Calu3 (cell line): ENCODE results near the gene TBC1D1. TPM values are rescaled to one million over a fixed set of nuclear protein-coding genes. Genes with fewer than 3 reads are reported as not detected.

Experiments used
- BruUV-seq: library from RNA; stranded (reverse); fragments of 400-500 nt; replicated peaks from 2 replicates; lab custom pipeline; 2021; lab: Mats Ljungman, UMichigan
- CTCF ChIA-PET: fragments of 300-600 bp; sonication (Branson Sonifier 250); formaldehyde crosslinking; loops from one replicate; lab custom pipeline; 2022; ENCODE audit warnings: antibody characterized with exemption; lab: Charles Lee
- DNase-seq: peaks from one replicate; pipeline ENCODE4 v3.0.0; 2022
- H3K27ac Mint-ChIP-seq: one replicate; pipeline ENCODE4 v1.8.0; 2022; ENCODE audit warnings: mixed read lengths; ENCODE audit not compliant: unreplicated experiment
- H3K27me3 Mint-ChIP-seq: one replicate; pipeline ENCODE4 v1.8.0; 2022; ENCODE audit warnings: mixed read lengths; ENCODE audit not compliant: unreplicated experiment
- H3K36me3 Mint-ChIP-seq: one replicate; pipeline ENCODE4 v1.8.0; 2022; ENCODE audit warnings: mild to moderate bottlenecking, moderate library complexity, mixed read lengths; ENCODE audit not compliant: insufficient read depth, unreplicated experiment
- H3K4me1 Mint-ChIP-seq: one replicate; pipeline ENCODE4 v1.8.0; 2022; ENCODE audit warnings: mild to moderate bottlenecking, low read depth, mixed read lengths; ENCODE audit not compliant: unreplicated experiment
- H3K4me3 Mint-ChIP-seq: one replicate; pipeline ENCODE4 v1.8.0; 2022; ENCODE audit warnings: mild to moderate bottlenecking, low read depth, moderate library complexity, mixed read lengths; ENCODE audit not compliant: unreplicated experiment
- H3K9me3 Mint-ChIP-seq: one replicate; pipeline ENCODE4 v1.8.0; 2022; ENCODE audit warnings: low read depth, mixed read lengths; ENCODE audit not compliant: unreplicated experiment
- intact Hi-C: fragments of 100-400 bp; cut with micrococcal nuclease; formaldehyde crosslinking; loops from one replicate; pipeline ENCODE4 v1.10.0; 2022; ENCODE audit not compliant: unreplicated experiment
- total RNA-seq: library from RNA; stranded (reverse); gene quantifications from 2 replicates; pipeline ENCODE4 v1.2.3, GENCODE V29; 2022
- TF ChIP-seq, protein P1 (sequence below): fragments of 200-600 bp; IDR thresholded peaks from one replicate; pipeline ENCODE4 v1.8.0; 2022; ENCODE audit warnings: antibody characterized with exemption; ENCODE audit not compliant: unreplicated experiment

The TBC1D1 gene
- total RNA-seq, 1 experiment from 2014 or later = 39.8 TPM

DNA sequence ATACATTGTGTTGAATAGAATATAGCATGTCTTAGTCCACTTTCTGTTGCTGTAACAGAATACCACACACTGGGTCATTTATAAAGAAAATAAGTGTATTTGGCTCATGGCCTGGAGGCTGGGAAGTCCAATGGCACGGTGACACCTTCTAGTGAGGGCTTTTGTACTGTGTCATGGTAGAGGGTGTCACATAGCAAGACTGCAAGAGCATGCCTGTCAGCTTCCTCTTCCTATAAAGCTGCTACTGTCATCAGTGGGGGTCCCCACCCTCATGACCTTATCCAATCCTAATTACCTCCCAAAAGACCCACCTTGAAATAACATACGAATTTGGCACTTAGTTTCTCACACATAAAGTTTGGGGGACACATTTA, 262.5 kb downstream of the TBC1D1 start:
- CTCF ChIA-PET = no interaction called here
- intact Hi-C loops = no loop called here
- TF ChIP-seq, protein P1, sequence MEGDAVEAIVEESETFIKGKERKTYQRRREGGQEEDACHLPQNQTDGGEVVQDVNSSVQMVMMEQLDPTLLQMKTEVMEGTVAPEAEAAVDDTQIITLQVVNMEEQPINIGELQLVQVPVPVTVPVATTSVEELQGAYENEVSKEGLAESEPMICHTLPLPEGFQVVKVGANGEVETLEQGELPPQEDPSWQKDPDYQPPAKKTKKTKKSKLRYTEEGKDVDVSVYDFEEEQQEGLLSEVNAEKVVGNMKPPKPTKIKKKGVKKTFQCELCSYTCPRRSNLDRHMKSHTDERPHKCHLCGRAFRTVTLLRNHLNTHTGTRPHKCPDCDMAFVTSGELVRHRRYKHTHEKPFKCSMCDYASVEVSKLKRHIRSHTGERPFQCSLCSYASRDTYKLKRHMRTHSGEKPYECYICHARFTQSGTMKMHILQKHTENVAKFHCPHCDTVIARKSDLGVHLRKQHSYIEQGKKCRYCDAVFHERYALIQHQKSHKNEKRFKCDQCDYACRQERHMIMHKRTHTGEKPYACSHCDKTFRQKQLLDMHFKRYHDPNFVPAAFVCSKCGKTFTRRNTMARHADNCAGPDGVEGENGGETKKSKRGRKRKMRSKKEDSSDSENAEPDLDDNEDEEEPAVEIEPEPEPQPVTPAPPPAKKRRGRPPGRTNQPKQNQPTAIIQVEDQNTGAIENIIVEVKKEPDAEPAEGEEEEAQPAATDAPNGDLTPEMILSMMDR = no peak
- Mint-ChIP-seq H3K4me3 (no peak overlapping the region), H3K27me3 (no peaks in the 10 kb centered on the region), H3K36me3 (peaks cover 6% of the 10 kb centered on the region), H3K9me3 (no peaks in the 10 kb centered on the region), H3K27ac (no peak overlapping the region), H3K4me1 (peaks cover 31% of the 10 kb centered on the region)
- no TSS peak for BruUV-seq
- DNase-seq = no peak

DNA sequence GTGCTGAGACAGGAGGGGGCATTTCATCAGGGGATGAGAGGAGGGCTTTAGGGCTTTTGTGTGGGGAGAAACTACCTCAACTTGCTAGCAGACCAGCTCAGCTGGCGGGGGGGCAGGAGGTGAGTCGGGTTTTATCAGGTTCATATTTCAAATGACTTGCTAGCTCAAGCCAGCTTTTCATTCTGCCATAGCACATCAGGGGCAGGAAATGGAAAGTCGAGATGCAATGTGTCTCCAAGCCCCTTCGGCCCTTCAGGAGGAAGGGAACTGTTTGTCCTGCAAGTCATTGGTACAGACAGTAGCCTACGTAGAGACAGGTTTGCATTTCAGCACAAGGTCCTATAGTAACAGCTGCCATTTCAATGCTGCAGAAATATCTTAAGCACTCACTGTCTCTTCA, 263.4 kb downstream of the TBC1D1 start:
- TF ChIP-seq, protein P1 = no peak
- Mint-ChIP-seq H3K36me3 (peaks cover 6% of the 10 kb centered on the region), H3K27ac (peak overlapping the region; percentile 50), H3K27me3 (no peaks in the 10 kb centered on the region), H3K4me1 (peaks cover 36% of the 10 kb centered on the region), H3K4me3 (no peak overlapping the region), H3K9me3 (no peaks in the 10 kb centered on the region)
- intact Hi-C loops = no loop called here
- no TSS peak for BruUV-seq
- CTCF ChIA-PET = interaction anchor here (1.7 kb wide), 1 partner anchor 21 kb away, joined by 9 read pairs; no protein-coding TSS in a partner anchor
- no peak for DNase-seq

DNA sequence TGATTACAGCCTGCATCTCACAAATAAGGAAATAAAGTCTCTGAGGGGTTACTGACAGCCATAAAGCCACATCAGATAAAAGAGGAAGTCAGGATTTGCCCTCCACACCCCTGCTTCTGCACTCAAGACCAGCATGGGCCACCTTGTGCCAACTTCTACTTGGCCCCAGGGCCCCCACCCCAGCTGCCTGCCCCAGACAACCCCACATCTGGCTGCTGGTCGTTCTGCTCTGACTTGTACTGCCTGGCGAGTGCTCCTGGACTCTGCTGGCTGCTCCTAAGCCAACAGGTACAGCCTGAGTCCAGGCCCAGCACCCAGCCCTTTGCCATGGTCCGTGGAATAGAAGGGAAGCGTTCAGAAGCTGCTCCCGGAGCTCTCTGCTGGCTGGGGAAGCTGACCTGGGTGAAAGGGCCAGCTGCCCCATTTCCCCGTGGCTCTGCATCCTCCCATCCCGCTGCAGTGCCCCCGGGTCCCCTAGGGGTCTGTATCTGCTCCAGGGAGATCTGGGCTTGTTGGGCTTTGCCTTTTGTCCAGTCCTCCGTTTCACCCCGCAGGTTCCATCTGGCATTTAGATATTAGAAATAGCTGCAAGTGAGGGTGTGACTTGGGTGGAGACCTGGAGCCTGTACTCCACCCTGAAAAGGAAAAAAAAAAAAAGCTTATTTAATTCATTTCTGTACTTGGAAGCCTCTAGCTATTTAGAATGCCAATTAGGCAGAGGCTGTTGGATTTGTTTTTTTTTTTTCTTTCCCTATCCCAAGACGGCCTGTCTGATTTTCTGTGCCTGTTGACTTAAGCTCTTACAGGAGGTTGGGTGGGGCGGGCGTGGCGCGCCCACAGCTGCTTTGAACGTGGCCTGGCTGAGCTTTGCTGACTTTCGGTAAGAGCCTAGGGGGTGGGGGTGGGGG, 264.1 kb downstream of the TBC1D1 start:
- DNase-seq = peak; percentile 44
- Mint-ChIP-seq H3K27me3 (no peaks in the 10 kb centered on the region), H3K4me3 (no peak overlapping the region), H3K36me3 (peaks cover 6% of the 10 kb centered on the region), H3K27ac (peak overlapping the region; percentile 50), H3K9me3 (no peaks in the 10 kb centered on the region), H3K4me1 (peaks cover 43% of the 10 kb centered on the region)
- intact Hi-C loops = no loop called here
- CTCF ChIA-PET = interaction anchor here (0.6 to 1.7 kb wide), 6 partner anchors 21 to 258 kb away, joined by 3 to 10 read pairs (median 5); no protein-coding TSS in a partner anchor
- no TSS peak for BruUV-seq
- TF ChIP-seq, protein P1 = no peak

DNA sequence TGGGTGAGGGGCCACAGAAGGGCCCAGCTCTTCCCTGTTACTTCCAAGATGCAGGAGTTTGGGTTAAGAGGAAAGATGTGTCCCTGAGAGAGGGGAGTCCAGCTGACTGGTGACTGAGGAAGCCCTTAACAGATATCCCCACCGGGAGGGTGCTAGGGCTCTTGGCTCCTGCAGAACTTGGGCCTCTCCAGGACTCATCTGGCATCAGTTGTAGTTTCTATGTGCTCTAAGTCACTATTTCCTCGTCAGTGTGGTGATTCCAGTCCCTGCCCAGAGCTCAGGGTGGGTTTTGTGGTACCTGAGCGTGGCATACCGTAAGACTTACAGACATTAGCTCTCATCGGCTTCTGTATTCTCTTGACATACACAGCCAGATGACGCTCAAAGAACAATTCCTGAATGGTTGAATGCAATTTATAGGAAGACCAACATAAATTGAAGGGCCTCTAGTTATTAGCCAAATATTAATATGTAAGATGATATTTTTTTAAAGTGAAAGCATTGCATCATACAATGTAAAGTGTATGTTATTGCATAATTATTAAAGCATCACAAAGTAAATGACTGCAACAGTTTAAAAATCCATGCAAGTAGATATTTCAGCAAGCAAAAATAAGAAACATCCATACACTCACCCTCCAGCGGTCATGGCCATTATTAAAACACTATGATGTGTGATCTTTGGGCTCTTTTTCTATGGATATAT, 264.9 kb downstream of the TBC1D1 start:
- Mint-ChIP-seq H3K27me3 (no peaks in the 10 kb centered on the region), H3K36me3 (peaks cover 11% of the 10 kb centered on the region), H3K4me3 (no peak overlapping the region), H3K27ac (no peak overlapping the region), H3K4me1 (peaks cover 51% of the 10 kb centered on the region), H3K9me3 (no peaks in the 10 kb centered on the region)
- TF ChIP-seq, protein P1 = no peak
- no peak for DNase-seq
- no TSS peak for BruUV-seq
- intact Hi-C loops = no loop called here
- CTCF ChIA-PET = interaction anchor here (0.6 to 1.7 kb wide), 6 partner anchors 21 to 257 kb away, joined by 3 to 10 read pairs (median 5); no protein-coding TSS in a partner anchor
